ENCODE data around the gene ACOX2. TPM values are rescaled to one million over a fixed set of nuclear protein-coding genes. Genes with fewer than 3 reads are reported as not detected.

Gene ACOX2
- total RNA-seq, 1 experiment from 2014 or later = 10.8 TPM

GRCh38 chr3:58532794-58533220 is 4.2 kb downstream of the ACOX2 start:
- Histone ChIP-seq H3K9me3 (ENCODE audit: low read length) (no peaks in the 10 kb centered on the region), H3K4me3 (ENCODE audit: low read length) (no peak overlapping the region), H2AFZ (ENCODE audit: low read length) (peak overlapping the region; percentile 49; the same call in 1 of the 2 replicates), H3K9ac (ENCODE audit: low read length) (no peak overlapping the region), H3K27ac (ENCODE audit: low read length) (no peak overlapping the region), H4K20me1 (ENCODE audit: low read length) (no peaks in the 10 kb centered on the region), H3F3A (ENCODE audit: low read length, unreplicated experiment) (no peaks in the 10 kb centered on the region), H3K4me2 (ENCODE audit: low read length) (peak overlapping the region; percentile 44), H3K9me2 (replicated peaks; ENCODE audit: low read length) (no peaks in the 10 kb centered on the region), H3K36me3 (ENCODE audit: low read depth, low read length) (no peaks in the 10 kb centered on the region), H3K79me2 (ENCODE audit: low read length) (no peaks in the 10 kb centered on the region), H3K4me1 (ENCODE audit: insufficient read depth, low read length) (peaks cover 12% of the 10 kb centered on the region; the same call in 1 of the 2 replicates), H3K27me3 (ENCODE audit: low read length) (no peaks in the 10 kb centered on the region)
- BruUV-seq (replicated peaks) = no TSS peak
- no peak for TF ChIP-seq EZH2 (IDR thresholded peaks at IDR 0.05; ENCODE audit: low read length, unreplicated experiment)
- TF ChIP-seq CTCF (conservative IDR thresholded peaks at IDR 0.05; ENCODE audit: low read depth, low read length) = peak; percentile 97
- no peak for TF ChIP-seq EZH2phosphoT487 (IDR thresholded peaks at IDR 0.05; ENCODE audit: borderline replicate concordance, low read length)
- ChIA-PET POLR2A (ENCODE audit: unreplicated experiment) (no interaction called here), CTCF (interaction anchor here (0.5 to 0.6 kb wide), 2 partner anchors 31 to 84 kb away, joined by 3 read pairs; no protein-coding TSS in a partner anchor)
- DNase-seq (peak; percentile 90), ATAC-seq (peak; percentile 87)
- intact Hi-C loops (cut with micrococcal nuclease) = loop anchor here (1.0 to 2.0 kb wide), 6 partner anchors 41 to 226 kb away; partner anchors contain the start of genes HTD2, KCTD6, PXK and RPP14

GRCh38 chr3:58531956-58532355 is 5.0 kb downstream of the ACOX2 start:
- CTCF ChIA-PET = no interaction called here
- H3K9ac ChIP-seq (ENCODE audit: low read length) = no peak overlapping the region
- no peak overlapping the region for H3K4me3 ChIP-seq (ENCODE audit: low read length)
- H3K36me3 ChIP-seq (ENCODE audit: low read depth, low read length) = no peaks in the 10 kb centered on the region
- no peaks in the 10 kb centered on the region for H3K9me3 ChIP-seq (ENCODE audit: low read length)
- H4K20me1 ChIP-seq (ENCODE audit: low read length) = no peaks in the 10 kb centered on the region
- H3K27ac ChIP-seq (ENCODE audit: low read length) = no peak overlapping the region
- peaks cover 12% of the 10 kb centered on the region; the same call in 1 of the 2 replicates for H3K4me1 ChIP-seq (ENCODE audit: insufficient read depth, low read length)
- ATAC-seq (peak; percentile 23; the same call in 1 of the 2 replicates), DNase-seq (peak; percentile 55)
- H3K79me2 ChIP-seq (ENCODE audit: low read length) = no peaks in the 10 kb centered on the region
- H3K9me2 ChIP-seq (replicated peaks; ENCODE audit: low read length) = no peaks in the 10 kb centered on the region
- no peak overlapping the region; the same call in 1 of the 2 replicates for H2AFZ ChIP-seq (ENCODE audit: low read length)
- intact Hi-C loops (cut with micrococcal nuclease) = loop anchor here (1.0 to 2.0 kb wide), 6 partner anchors 40 to 225 kb away; partner anchors contain the start of genes HTD2, KCTD6, PXK and RPP14
- no peaks in the 10 kb centered on the region for H3F3A ChIP-seq (ENCODE audit: low read length, unreplicated experiment)
- POLR2A ChIA-PET (ENCODE audit: unreplicated experiment) = no interaction called here
- H3K27me3 ChIP-seq (ENCODE audit: low read length) = no peaks in the 10 kb centered on the region
- H3K4me2 ChIP-seq (ENCODE audit: low read length) = no peak overlapping the region
- TF ChIP-seq EZH2phosphoT487 (IDR thresholded peaks at IDR 0.05; ENCODE audit: borderline replicate concordance, low read length) (no peak), CTCF (conservative IDR thresholded peaks at IDR 0.05; ENCODE audit: low read depth, low read length) (peak; percentile 73)
- BruUV-seq (replicated peaks) = no TSS peak

GRCh38 chr3:58531555-58531954 is 5.4 kb downstream of the ACOX2 start:
- Histone ChIP-seq H2AFZ (ENCODE audit: low read length) (no peak overlapping the region), H3K27me3 (ENCODE audit: low read length) (no peaks in the 10 kb centered on the region), H3K36me3 (ENCODE audit: low read depth, low read length) (no peaks in the 10 kb centered on the region), H3K9ac (ENCODE audit: low read length) (no peak overlapping the region), H3K4me3 (ENCODE audit: low read length) (no peak overlapping the region), H3K9me3 (ENCODE audit: low read length) (no peaks in the 10 kb centered on the region), H3K4me2 (ENCODE audit: low read length) (no peak overlapping the region), H3K9me2 (replicated peaks; ENCODE audit: low read length) (no peaks in the 10 kb centered on the region), H3K79me2 (ENCODE audit: low read length) (no peaks in the 10 kb centered on the region), H3K4me1 (ENCODE audit: insufficient read depth, low read length) (peaks cover 13% of the 10 kb centered on the region), H3K27ac (ENCODE audit: low read length) (no peak overlapping the region), H4K20me1 (ENCODE audit: low read length) (no peaks in the 10 kb centered on the region), H3F3A (ENCODE audit: low read length, unreplicated experiment) (no peaks in the 10 kb centered on the region)
- TF ChIP-seq CTCF (conservative IDR thresholded peaks at IDR 0.05; ENCODE audit: low read depth, low read length) (no peak), EZH2 (IDR thresholded peaks at IDR 0.05; ENCODE audit: low read length, unreplicated experiment) (no peak), EZH2phosphoT487 (IDR thresholded peaks at IDR 0.05; ENCODE audit: borderline replicate concordance, low read length) (no peak)
- ChIA-PET POLR2A (ENCODE audit: unreplicated experiment) (no interaction called here), CTCF (no interaction called here)
- BruUV-seq (replicated peaks) = no TSS peak
- no peak for ATAC-seq
- DNase-seq = no peak
- intact Hi-C loops (cut with micrococcal nuclease) = no loop called here
